ENCODE data around the gene ABCB4. TPM values are rescaled to one million over a fixed set of nuclear protein-coding genes. Genes with fewer than 3 reads are reported as not detected.

ABCB4 gene
- polyA plus RNA-seq, 1 experiment = 0.05 TPM

GRCh38 chr7:87498893-87499292 is 23.4 kb upstream of the ABCB4 start:
- Histone ChIP-seq H3K27me3 (ENCODE audit: control insufficient read depth, insufficient read depth, low read length) (no peaks in the 10 kb centered on the region), H3K27ac (ENCODE audit: low read depth, low read length) (no peak overlapping the region), H3K4me3 (ENCODE audit: low read depth, low read length) (no peak overlapping the region), H3K9me3 (ENCODE audit: control insufficient read depth, insufficient read depth, low read length) (no peaks in the 10 kb centered on the region)
- DNase-seq (ENCODE audit: low read depth, low spot score) = no peak
- ChIA-PET POLR2A (no interaction called here), CTCF (no interaction called here)
- TF ChIP-seq, protein P1, sequence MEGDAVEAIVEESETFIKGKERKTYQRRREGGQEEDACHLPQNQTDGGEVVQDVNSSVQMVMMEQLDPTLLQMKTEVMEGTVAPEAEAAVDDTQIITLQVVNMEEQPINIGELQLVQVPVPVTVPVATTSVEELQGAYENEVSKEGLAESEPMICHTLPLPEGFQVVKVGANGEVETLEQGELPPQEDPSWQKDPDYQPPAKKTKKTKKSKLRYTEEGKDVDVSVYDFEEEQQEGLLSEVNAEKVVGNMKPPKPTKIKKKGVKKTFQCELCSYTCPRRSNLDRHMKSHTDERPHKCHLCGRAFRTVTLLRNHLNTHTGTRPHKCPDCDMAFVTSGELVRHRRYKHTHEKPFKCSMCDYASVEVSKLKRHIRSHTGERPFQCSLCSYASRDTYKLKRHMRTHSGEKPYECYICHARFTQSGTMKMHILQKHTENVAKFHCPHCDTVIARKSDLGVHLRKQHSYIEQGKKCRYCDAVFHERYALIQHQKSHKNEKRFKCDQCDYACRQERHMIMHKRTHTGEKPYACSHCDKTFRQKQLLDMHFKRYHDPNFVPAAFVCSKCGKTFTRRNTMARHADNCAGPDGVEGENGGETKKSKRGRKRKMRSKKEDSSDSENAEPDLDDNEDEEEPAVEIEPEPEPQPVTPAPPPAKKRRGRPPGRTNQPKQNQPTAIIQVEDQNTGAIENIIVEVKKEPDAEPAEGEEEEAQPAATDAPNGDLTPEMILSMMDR (IDR thresholded peaks at IDR 0.05; ENCODE audit: low read depth, low read length) = no peak

DNA sequence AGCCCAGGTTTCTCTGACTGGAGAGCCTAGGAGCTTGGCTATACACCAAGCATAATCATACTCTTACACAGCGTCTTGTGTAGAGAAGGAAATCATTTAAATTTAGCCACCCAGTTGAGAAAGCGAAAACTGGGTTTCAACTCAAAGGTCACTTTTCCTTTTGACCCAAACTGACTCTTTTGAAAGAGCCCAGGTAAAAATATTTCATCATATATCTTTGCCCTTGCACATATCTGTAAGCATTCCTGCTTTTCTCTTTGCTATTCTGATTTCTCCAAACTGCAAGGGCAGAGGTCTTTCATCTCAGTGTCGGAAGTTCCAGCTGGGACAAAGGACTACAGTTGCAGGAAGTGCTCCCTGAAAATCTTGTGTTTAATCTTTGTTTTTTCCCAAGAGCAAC is 22.0 kb upstream of the ABCB4 start:
- Histone ChIP-seq H3K9me3 (ENCODE audit: control insufficient read depth, insufficient read depth, low read length) (no peaks in the 10 kb centered on the region), H3K4me3 (ENCODE audit: low read depth, low read length) (no peak overlapping the region), H3K27ac (ENCODE audit: low read depth, low read length) (no peak overlapping the region), H3K27me3 (ENCODE audit: control insufficient read depth, insufficient read depth, low read length) (no peaks in the 10 kb centered on the region)
- no peak for DNase-seq (ENCODE audit: low read depth, low spot score)
- CTCF ChIA-PET = interaction anchor here (2.4 kb wide), 1 partner anchor 8 kb away, joined by 7 read pairs; no protein-coding TSS in a partner anchor
- TF ChIP-seq, protein P1 (IDR thresholded peaks at IDR 0.05; ENCODE audit: low read depth, low read length) = no peak
- POLR2A ChIA-PET = no interaction called here

DNA sequence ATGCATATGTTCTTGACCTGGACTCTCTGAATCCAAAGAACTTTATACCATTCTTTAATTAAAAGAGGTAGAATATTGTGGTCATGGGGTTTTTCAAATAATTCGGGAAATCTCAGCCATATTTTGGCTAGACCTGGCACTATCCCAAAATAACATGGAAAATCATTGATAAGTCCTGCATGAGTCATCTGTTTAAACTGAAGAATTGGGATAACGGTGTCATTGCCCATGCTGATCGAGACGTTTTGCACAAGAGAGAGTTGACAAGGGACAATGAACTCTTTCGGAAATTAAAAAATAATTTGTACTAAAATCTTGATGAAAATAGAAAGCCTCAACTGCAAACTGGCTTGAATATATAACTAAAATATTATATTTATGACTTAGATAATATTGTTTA is 19.9 kb upstream of the ABCB4 start:
- Histone ChIP-seq H3K9me3 (ENCODE audit: control insufficient read depth, insufficient read depth, low read length) (no peaks in the 10 kb centered on the region), H3K27me3 (ENCODE audit: control insufficient read depth, insufficient read depth, low read length) (no peaks in the 10 kb centered on the region), H3K4me3 (ENCODE audit: low read depth, low read length) (no peak overlapping the region), H3K27ac (ENCODE audit: low read depth, low read length) (no peak overlapping the region)
- ChIA-PET POLR2A (no interaction called here), CTCF (no interaction called here)
- DNase-seq (ENCODE audit: low read depth, low spot score) = no peak
- TF ChIP-seq, protein P1 (IDR thresholded peaks at IDR 0.05; ENCODE audit: low read depth, low read length) = no peak

- no peaks in the 10 kb centered on the region for H3K9me3 ChIP-seq (ENCODE audit: control insufficient read depth, insufficient read depth, low read length)
- ChIA-PET CTCF (no interaction called here), POLR2A (no interaction called here)
- TF ChIP-seq, protein P1 (IDR thresholded peaks at IDR 0.05; ENCODE audit: low read depth, low read length) = no peak
- H3K27ac ChIP-seq (ENCODE audit: low read depth, low read length) = no peak overlapping the region
- H3K4me3 ChIP-seq (ENCODE audit: low read depth, low read length) = no peak overlapping the region
- no peaks in the 10 kb centered on the region for H3K27me3 ChIP-seq (ENCODE audit: control insufficient read depth, insufficient read depth, low read length)
- no peak for DNase-seq (ENCODE audit: low read depth, low spot score)
These were observed 19.0 kb upstream of the ABCB4 start for GRCh38 chr7:87494454-87494853.

DNA sequence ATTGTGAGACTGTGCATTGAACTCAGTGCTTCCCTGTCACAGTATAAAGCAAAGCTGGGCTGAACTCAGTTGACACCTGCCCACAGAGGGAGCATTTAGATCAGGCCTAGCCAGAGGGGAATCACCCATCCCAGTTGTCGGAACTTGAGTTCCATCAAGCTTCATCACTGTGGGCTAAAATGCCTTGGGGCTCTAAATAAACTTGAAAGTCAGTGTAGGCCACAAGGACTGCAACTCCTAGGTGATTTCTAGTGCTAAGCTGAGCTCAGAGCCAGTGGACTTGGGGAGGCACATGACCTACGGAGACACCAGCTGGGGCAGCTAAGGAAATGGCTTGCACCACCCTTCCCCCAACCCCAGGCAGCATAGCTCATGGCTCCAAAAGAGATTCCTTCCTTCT is 7.7 kb upstream of the ABCB4 start:
- H3K27ac ChIP-seq (ENCODE audit: low read depth, low read length) = no peak overlapping the region
- TF ChIP-seq, protein P1 (IDR thresholded peaks at IDR 0.05; ENCODE audit: low read depth, low read length) = no peak
- ChIA-PET CTCF (no interaction called here), POLR2A (no interaction called here)
- no peak overlapping the region for H3K4me3 ChIP-seq (ENCODE audit: low read depth, low read length)
- no peaks in the 10 kb centered on the region for H3K9me3 ChIP-seq (ENCODE audit: control insufficient read depth, insufficient read depth, low read length)
- DNase-seq (ENCODE audit: low read depth, low spot score) = no peak
- H3K27me3 ChIP-seq (ENCODE audit: control insufficient read depth, insufficient read depth, low read length) = no peaks in the 10 kb centered on the region

Data from AG04450 (cell line).